OCI-LY3 (cell line): ENCODE measurements around the gene GLP2R.

ENCODE experiments used
- CTCF ChIP-seq: fragments of 200-600, 300-600 bp; sonication (generic); IDR thresholded peaks from 2 replicates; pipeline ENCODE4 v1.5.1; 2014; ENCODE audit warnings: antibody characterized with exemption, low read length, low read depth
- EZH2phosphoT487 ChIP-seq: fragments of 200-600 bp; shearing (Covaris generic); IDR thresholded peaks from 2 replicates; pipeline ENCODE4 v1.6.1; 2018; ENCODE audit warnings: antibody characterized with exemption, mixed run types, low read depth

GRCh38 chr17:9825641-9826150 is at the start of gene GLP2R:
- TF ChIP-seq CTCF (no peak), EZH2phosphoT487 (no peak)
